ENCODE data around the gene PROZ. TPM values are rescaled to one million over a fixed set of nuclear protein-coding genes. Genes with fewer than 3 reads are reported as not detected.

Gene PROZ
- total RNA-seq, 1 experiment from 2014 or later: not detected

- H2BK15ac ChIP-seq (ENCODE audit: low read depth, low read length): no peak overlapping the region
- H3K9ac ChIP-seq (ENCODE audit: extremely low read depth, insufficient read length, low read length): no peak overlapping the region
- Mint-ChIP-seq H3K27me3 (ENCODE audit: low read depth) (no peaks in the 10 kb centered on the region; the same call in 1 of the 2 replicates), H3K36me3 (ENCODE audit: insufficient read depth in 1 of 3, low read depth in 3 of 3) (peaks cover 36 to 87% (median 84%) of the 10 kb centered on the region in 3 experiments), H3K4me1 (peaks cover 18 to 28% of the 10 kb centered on the region in 2 experiments), H3K27ac (no peak overlapping the region), H3K4me3 (no peak overlapping the region), H3K9me3 (no peaks in the 10 kb centered on the region)
- H3K14ac ChIP-seq (ENCODE audit: insufficient read depth, low read length): no peak overlapping the region
- H2BK120ac ChIP-seq (ENCODE audit: low read depth, low read length, poor library complexity, severe bottlenecking): no peak overlapping the region
- no peak for TF ChIP-seq CTCF (conservative IDR thresholded peaks at IDR 0.05)
- H2BK20ac ChIP-seq (ENCODE audit: low read depth, low read length, poor library complexity, severe bottlenecking): no peak overlapping the region
- H4K20me1 ChIP-seq (ENCODE audit: control insufficient read depth, insufficient read depth, insufficient read length): no peaks in the 10 kb centered on the region
- no peaks in the 10 kb centered on the region for H3K4me1 ChIP-seq (ENCODE audit: insufficient read depth, low read length)
- H3K27me3 ChIP-seq (ENCODE audit: insufficient read depth, low read length): no peaks in the 10 kb centered on the region
- H2BK5ac ChIP-seq (ENCODE audit: insufficient read length, low read length): no peak overlapping the region
- no peaks in the 10 kb centered on the region for H3K9me3 ChIP-seq (ENCODE audit: control insufficient read depth, low read depth, low read length)
- no peak overlapping the region for H3T11ph ChIP-seq (ENCODE audit: low read length)
- H3K56ac ChIP-seq (ENCODE audit: insufficient read length, low read depth, low read length): no peak overlapping the region
- no peak overlapping the region for H4K5ac ChIP-seq (ENCODE audit: insufficient read length, low read depth, low read length)
- H2AK5ac ChIP-seq (ENCODE audit: insufficient read length, low read length): no peak overlapping the region
- H4K91ac ChIP-seq (ENCODE audit: insufficient read length, low read depth, low read length): no peak overlapping the region
- no peak overlapping the region for H3K27ac ChIP-seq (ENCODE audit: insufficient read length, low read depth, low read length)
- no peaks in the 10 kb centered on the region for H3K79me2 ChIP-seq (ENCODE audit: insufficient read depth, low read length)
- H3K23me2 ChIP-seq (ENCODE audit: insufficient read length, low read depth, low read length, poor library complexity, severe bottlenecking): no peaks in the 10 kb centered on the region
- H3K18ac ChIP-seq (ENCODE audit: insufficient read length, low read depth, low read length): no peak overlapping the region
- no peak overlapping the region for H4K8ac ChIP-seq (replicated peaks; ENCODE audit: insufficient read length, low read depth, low read length)
- no peaks in the 10 kb centered on the region for H3K79me1 ChIP-seq (ENCODE audit: insufficient read depth, low read depth, low read length, poor library complexity, severe bottlenecking)
- no peak overlapping the region for H3K23ac ChIP-seq (ENCODE audit: insufficient read length, low read depth, low read length)
- DNase-seq: no peak
- no CpG with 5 or more reads among the region's 3 CpGs for WGBS (ENCODE audit: extremely low coverage, insufficient read length, low lambda C conversion rate)
- no peak overlapping the region for H3K4ac ChIP-seq (ENCODE audit: low read depth, low read length)
- H2BK12ac ChIP-seq (ENCODE audit: insufficient read length, low read depth, low read length): no peak overlapping the region
- no peak overlapping the region for H3K4me2 ChIP-seq (ENCODE audit: insufficient read depth, insufficient read length, low read length)
- H2AFZ ChIP-seq (ENCODE audit: low read length): no peak overlapping the region
Observed at GRCh38 chr13:113178896-113179167, 20.4 kb downstream of the PROZ start.

Measured in H9 (cell line).